HepG2 (cell line): ENCODE data around the gene PIWIL4. TPM values are rescaled to one million over a fixed set of nuclear protein-coding genes. Genes with fewer than 3 reads are reported as not detected.

Experiments used
- ATAC-seq: fragments of 200-7000 bp; cut with Tn5 transposase; 3 replicates; pipeline ENCODE4 v1.9.1; 2020; ENCODE audit warnings: mild to moderate bottlenecking, moderate library complexity
- BruUV-seq: library from RNA; stranded (reverse); fragments of 400-500 nt; replicated peaks from 2 replicates; lab custom pipeline; 2021; lab: Mats Ljungman, UMichigan
- CTCF ChIA-PET: fragments of 300-600 bp; formaldehyde crosslinking; extraction: SDS; loops from one replicate; lab custom pipeline; 2021; ENCODE audit warnings: low total read pairs, inconsistent platforms, low intra/inter-chr PET ratio; lab: Yijun Ruan, JAX
- POLR2A ChIA-PET: fragments of 350-600 bp; sonication (Branson Sonifier 250); formaldehyde crosslinking; loops from one replicate; lab custom pipeline; 2020; ENCODE audit warnings: antibody characterized with exemption, inconsistent platforms; lab: Yijun Ruan, JAX
- DNase-seq: peaks from one replicate; pipeline ENCODE4 v3.0.0-alpha.2; 2015; ENCODE audit warnings: low spot score
- FAIRE-seq: peaks from 3 replicates; lab custom pipeline; 2011; peaks lifted over from hg19 to GRCh38; lab: Jason Lieb, UNC
- H2AFZ ChIP-seq: one replicate; pipeline ENCODE4 v1.6.1; 2011; ENCODE audit warnings: low read length, inconsistent platforms
- H3K27ac ChIP-seq: fragments of 300-600 bp; 3 replicates; pipeline ENCODE4 v1.8.0; 2011; ENCODE audit warnings: mixed run types, mild to moderate bottlenecking, mixed read lengths, low read length, inconsistent platforms; ENCODE audit not compliant: insufficient read depth; ENCODE audit errors: extremely low read length
- H3K27me3 ChIP-seq, 2 experiments: fragments of 200-600 bp in 1 of 2; 2 replicates in 1 of 2; 3 replicates in 1 of 2; pipeline versions ENCODE4 v1.6.0 to v1.8.0; 2011; ENCODE audit warnings: low read length in 2 of 2, mild to moderate bottlenecking in 2 of 2, moderate library complexity in 2 of 2, inconsistent platforms in 1 of 2; ENCODE audit not compliant: insufficient read depth in 2 of 2, control insufficient read depth in 1 of 2
- H3K36me3 ChIP-seq, 2 experiments: fragments of 200-600 bp in 1 of 2; replicated peaks in 1 of 2; 2 replicates in 1 of 2; 3 replicates in 1 of 2; pipeline versions ENCODE4 v1.5.1 to v1.8.0; 2011; ENCODE audit warnings: low read length in 2 of 2, inconsistent platforms in 1 of 2; ENCODE audit not compliant: insufficient read depth in 2 of 2, control insufficient read depth in 1 of 2
- H3K4me1 ChIP-seq: 2 replicates; pipeline ENCODE4 v1.5.1; 2012; ENCODE audit warnings: low read length, inconsistent platforms; ENCODE audit not compliant: insufficient read depth
- H3K4me2 ChIP-seq: 2 replicates; pipeline ENCODE4 v1.6.0; 2011; ENCODE audit warnings: low read depth, low read length, inconsistent platforms
- H3K4me3 ChIP-seq, 3 experiments: fragments of 200-600 bp in 1 of 3; sonication (generic), shearing (Covaris generic) in 1 of 3; replicated peaks in 1 of 3; 2 replicates each; pipeline ENCODE4 v1.5.1; 2011 to 2016; ENCODE audit warnings: low read length in 3 of 3, inconsistent platforms in 2 of 3, low read depth in 2 of 3, mild to moderate bottlenecking in 2 of 3, control low read depth in 1 of 3, mixed read lengths in 1 of 3; ENCODE audit not compliant: insufficient read depth in 1 of 3
- H3K79me2 ChIP-seq: one replicate; pipeline ENCODE4 v1.6.1; 2011; ENCODE audit warnings: low read length, inconsistent platforms; ENCODE audit not compliant: insufficient read depth
- H3K9ac ChIP-seq: 2 replicates; pipeline ENCODE4 v1.6.0; 2011; ENCODE audit warnings: mild to moderate bottlenecking, low read depth, low read length, inconsistent platforms; ENCODE audit not compliant: insufficient read depth
- H3K9me3 ChIP-seq: 2 replicates; pipeline ENCODE4 v1.5.1; 2012; ENCODE audit warnings: mild to moderate bottlenecking, low read length
- H4K20me1 ChIP-seq: 2 replicates; pipeline ENCODE4 v1.6.0; 2011; ENCODE audit warnings: inconsistent platforms, mild to moderate bottlenecking, low read length, moderate library complexity; ENCODE audit not compliant: insufficient read depth
- AGO1 ChIP-seq: fragments of 200-400 bp; formaldehyde crosslinking; IDR thresholded peaks from 2 replicates; pipeline ENCODE4 v1.6.1; 2017; ENCODE audit warnings: mild to moderate bottlenecking, low read depth, low read length, moderate library complexity; ENCODE audit not compliant: poor library complexity, severe bottlenecking
- BHLHE40 ChIP-seq: IDR thresholded peaks from 2 replicates; pipeline ENCODE4 v1.6.1; 2011; ENCODE audit warnings: low read length, improper control_type of control experiment
- FOXK1 ChIP-seq: sonication (generic); formaldehyde crosslinking; IDR thresholded peaks from 2 replicates; pipeline ENCODE4 v1.4.0; 2020; ENCODE audit warnings: low read depth, missing genetic modification reagents, borderline replicate concordance
- FOXK2 ChIP-seq: fragments of 450-650 bp; IDR thresholded peaks from 2 replicates; pipeline ENCODE4 v1.6.1; 2016
- FOXM1 ChIP-seq: sonication (generic); formaldehyde crosslinking; IDR thresholded peaks from 2 replicates; pipeline ENCODE4 v1.5.0; 2020; ENCODE audit warnings: missing genetic modification reagents
- GTF3A ChIP-seq: sonication (generic); formaldehyde crosslinking; conservative IDR thresholded peaks from 2 replicates; pipeline ENCODE4 v1.4.0; 2020; ENCODE audit warnings: mild to moderate bottlenecking, missing genetic modification reagents
- MEIS1 ChIP-seq: sonication (generic); formaldehyde crosslinking; IDR thresholded peaks from 2 replicates; pipeline ENCODE4 v1.9.0; 2021; ENCODE audit warnings: mild to moderate bottlenecking, missing genetic modification reagents, moderate library complexity, borderline replicate concordance
- NFATC3 ChIP-seq: sonication (generic); formaldehyde crosslinking; IDR thresholded peaks from 2 replicates; pipeline ENCODE4 v1.5.1; 2020; ENCODE audit warnings: mild to moderate bottlenecking, missing genetic modification reagents
- PHF21A ChIP-seq: sonication (generic); formaldehyde crosslinking; IDR thresholded peaks from 2 replicates; pipeline ENCODE4 v1.5.0; 2020; ENCODE audit warnings: mild to moderate bottlenecking, missing genetic modification reagents
- TOE1 ChIP-seq: sonication (generic); formaldehyde crosslinking; IDR thresholded peaks from 2 replicates; pipeline ENCODE4 v1.4.0; 2020; ENCODE audit warnings: mild to moderate bottlenecking, missing genetic modification reagents
- ZMYM3 ChIP-seq: sonication (generic); formaldehyde crosslinking; IDR thresholded peaks from 2 replicates; pipeline ENCODE4 v1.5.1; 2020; ENCODE audit warnings: mild to moderate bottlenecking, missing genetic modification reagents
- ZNF260 ChIP-seq: sonication (generic); formaldehyde crosslinking; IDR thresholded peaks from 2 replicates; pipeline ENCODE4 v1.4.0; 2020; ENCODE audit warnings: missing genetic modification reagents, low read depth, mild to moderate bottlenecking, borderline replicate concordance
- ZNF572 ChIP-seq: sonication (generic); formaldehyde crosslinking; IDR thresholded peaks from 2 replicates; pipeline ENCODE4 v1.5.1; 2020; ENCODE audit warnings: mild to moderate bottlenecking, missing genetic modification reagents
- ZNF652 ChIP-seq: IDR thresholded peaks from 2 replicates; pipeline ENCODE4 v1.6.1; 2016; ENCODE audit warnings: low read depth, borderline replicate concordance
- ZSCAN25 ChIP-seq: sonication (generic); formaldehyde crosslinking; IDR thresholded peaks from 2 replicates; pipeline ENCODE4 v1.8.0; 2022; ENCODE audit warnings: mild to moderate bottlenecking, missing genetic modification reagents
- WGBS: methylation state at CpG from one replicate; pipeline ENCODE4 v1.1.6; 2017; ENCODE audit warnings: low lambda C conversion rate; 5-methylcytosine and 5-hydroxymethylcytosine counted together
- in situ Hi-C: cut with HindIII; loops from 2 replicates; pipeline ENCODE4 v1.10.0; 2017; ENCODE audit warnings: low pct_unique_long_range_greater_than_20kb; ENCODE audit not compliant: extremely low pct_ligation_motif_present
- intact Hi-C: fragments of 100-400 bp; cut with micrococcal nuclease; formaldehyde crosslinking; loops from one replicate; pipeline ENCODE4 v1.10.0; 2022; ENCODE audit not compliant: unreplicated experiment
- polyA plus RNA-seq, 8 experiments: library from polyadenylated mRNA; depleted of rRNA in 3 of 8; stranded (reverse) in 7 of 8; unstranded in 1 of 8; fragments of >200 nt; fragmentation: Illumina TruSeq in 4 of 8; extraction: Trizol in 4 of 8; gene quantifications; 2 replicates each; pipeline versions ENCODE4 v1.2.1 to v1.2.3, GENCODE V29; 2011 to 2016; ENCODE audit warnings: low read depth in 4 of 8, missing spikeins in 1 of 8, mixed read lengths in 1 of 8; ENCODE audit not compliant: insufficient read depth in 1 of 8
- total RNA-seq, 5 experiments: library from RNA; depleted of rRNA; stranded (reverse); fragments of >200 nt; fragmentation: Illumina TruSeq; extraction: Trizol; gene quantifications; 2 replicates each; pipeline ENCODE4 v1.2.3, GENCODE V29; 2016; ENCODE audit warnings: low read depth in 1 of 5
- TF ChIP-seq, protein P1 (sequence below): sonication (generic); formaldehyde crosslinking; IDR thresholded peaks from 2 replicates; pipeline ENCODE4 v1.5.0; 2020; ENCODE audit warnings: mild to moderate bottlenecking, missing genetic modification reagents, borderline replicate concordance
- TF ChIP-seq, protein P2 (sequence below): sonication (generic); formaldehyde crosslinking; IDR thresholded peaks from 2 replicates; pipeline ENCODE4 v1.4.0; 2020; ENCODE audit warnings: missing genetic modification reagents

The PIWIL4 gene
- total and polyA plus RNA-seq, 2 of the 13 experiments (the other 11 are each of a cell fraction or from before 2014, with no cell fraction given) = 0.08 TPM; not detected in 1

DNA sequence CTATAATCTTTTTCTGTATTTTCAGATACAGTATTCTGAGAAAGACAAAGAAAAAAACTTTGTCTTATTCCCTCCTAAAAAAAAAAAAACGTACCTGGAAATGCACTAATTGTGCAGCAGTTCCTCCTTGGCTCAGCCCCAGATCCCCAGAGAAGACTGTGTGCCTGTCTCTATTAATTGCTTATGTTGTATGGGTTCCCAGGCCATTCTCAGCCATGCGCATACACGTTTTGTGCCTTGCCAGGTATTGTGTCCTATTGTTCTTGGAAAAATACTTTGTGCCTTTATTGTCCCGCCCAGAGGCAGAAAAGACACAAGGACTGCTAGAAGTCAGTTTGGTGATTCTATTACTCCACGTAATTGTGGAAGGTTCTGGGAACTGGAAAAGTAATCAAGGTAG lies 91.2 kb downstream of the PIWIL4 start (continued):
- TF ChIP-seq, protein P1, sequence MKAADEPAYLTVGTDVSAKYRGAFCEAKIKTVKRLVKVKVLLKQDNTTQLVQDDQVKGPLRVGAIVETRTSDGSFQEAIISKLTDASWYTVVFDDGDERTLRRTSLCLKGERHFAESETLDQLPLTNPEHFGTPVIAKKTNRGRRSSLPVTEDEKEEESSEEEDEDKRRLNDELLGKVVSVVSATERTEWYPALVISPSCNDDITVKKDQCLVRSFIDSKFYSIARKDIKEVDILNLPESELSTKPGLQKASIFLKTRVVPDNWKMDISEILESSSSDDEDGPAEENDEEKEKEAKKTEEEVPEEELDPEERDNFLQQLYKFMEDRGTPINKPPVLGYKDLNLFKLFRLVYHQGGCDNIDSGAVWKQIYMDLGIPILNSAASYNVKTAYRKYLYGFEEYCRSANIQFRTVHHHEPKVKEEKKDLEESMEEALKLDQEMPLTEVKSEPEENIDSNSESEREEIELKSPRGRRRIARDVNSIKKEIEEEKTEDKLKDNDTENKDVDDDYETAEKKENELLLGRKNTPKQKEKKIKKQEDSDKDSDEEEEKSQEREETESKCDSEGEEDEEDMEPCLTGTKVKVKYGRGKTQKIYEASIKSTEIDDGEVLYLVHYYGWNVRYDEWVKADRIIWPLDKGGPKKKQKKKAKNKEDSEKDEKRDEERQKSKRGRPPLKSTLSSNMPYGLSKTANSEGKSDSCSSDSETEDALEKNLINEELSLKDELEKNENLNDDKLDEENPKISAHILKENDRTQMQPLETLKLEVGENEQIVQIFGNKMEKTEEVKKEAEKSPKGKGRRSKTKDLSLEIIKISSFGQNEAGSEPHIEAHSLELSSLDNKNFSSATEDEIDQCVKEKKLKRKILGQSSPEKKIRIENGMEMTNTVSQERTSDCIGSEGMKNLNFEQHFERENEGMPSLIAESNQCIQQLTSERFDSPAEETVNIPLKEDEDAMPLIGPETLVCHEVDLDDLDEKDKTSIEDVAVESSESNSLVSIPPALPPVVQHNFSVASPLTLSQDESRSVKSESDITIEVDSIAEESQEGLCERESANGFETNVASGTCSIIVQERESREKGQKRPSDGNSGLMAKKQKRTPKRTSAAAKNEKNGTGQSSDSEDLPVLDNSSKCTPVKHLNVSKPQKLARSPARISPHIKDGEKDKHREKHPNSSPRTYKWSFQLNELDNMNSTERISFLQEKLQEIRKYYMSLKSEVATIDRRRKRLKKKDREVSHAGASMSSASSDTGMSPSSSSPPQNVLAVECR (CRISPR knock-in tag) = no peak
- TF ChIP-seq FOXK2 (no peak), ZMYM3 (CRISPR knock-in tag) (no peak)

- FAIRE-seq = no peak
- H4K20me1 ChIP-seq = no peaks in the 10 kb centered on the region
- DNase-seq = no peak
- no peaks in the 10 kb centered on the region for H3K4me1 ChIP-seq
- in situ Hi-C loops = no loop called here
- H3K27ac ChIP-seq = no peak overlapping the region
- H3K27me3 ChIP-seq = peaks cover 0 to 10% of the 10 kb centered on the region in 2 experiments; a peak in 1 of 5 replicates
- H3K4me3 ChIP-seq = no peak overlapping the region
- no peak overlapping the region for H2AFZ ChIP-seq
- H3K79me2 ChIP-seq = no peaks in the 10 kb centered on the region
- H3K9me3 ChIP-seq = no peaks in the 10 kb centered on the region
- CTCF ChIA-PET = no interaction called here
- no peak overlapping the region for H3K9ac ChIP-seq
- no TSS peak for BruUV-seq
- 0% methylated on average over 3 of the region's 3 CpGs for WGBS
- H3K36me3 ChIP-seq = no peaks in the 10 kb centered on the region
- TF ChIP-seq GTF3A = no peak
- TF ChIP-seq FOXK1 (CRISPR knock-in tag) = no peak
- TF ChIP-seq ZSCAN25 (CRISPR knock-in tag) = no peak
- no peak for TF ChIP-seq TOE1 (CRISPR knock-in tag)
- TF ChIP-seq, protein P2, sequence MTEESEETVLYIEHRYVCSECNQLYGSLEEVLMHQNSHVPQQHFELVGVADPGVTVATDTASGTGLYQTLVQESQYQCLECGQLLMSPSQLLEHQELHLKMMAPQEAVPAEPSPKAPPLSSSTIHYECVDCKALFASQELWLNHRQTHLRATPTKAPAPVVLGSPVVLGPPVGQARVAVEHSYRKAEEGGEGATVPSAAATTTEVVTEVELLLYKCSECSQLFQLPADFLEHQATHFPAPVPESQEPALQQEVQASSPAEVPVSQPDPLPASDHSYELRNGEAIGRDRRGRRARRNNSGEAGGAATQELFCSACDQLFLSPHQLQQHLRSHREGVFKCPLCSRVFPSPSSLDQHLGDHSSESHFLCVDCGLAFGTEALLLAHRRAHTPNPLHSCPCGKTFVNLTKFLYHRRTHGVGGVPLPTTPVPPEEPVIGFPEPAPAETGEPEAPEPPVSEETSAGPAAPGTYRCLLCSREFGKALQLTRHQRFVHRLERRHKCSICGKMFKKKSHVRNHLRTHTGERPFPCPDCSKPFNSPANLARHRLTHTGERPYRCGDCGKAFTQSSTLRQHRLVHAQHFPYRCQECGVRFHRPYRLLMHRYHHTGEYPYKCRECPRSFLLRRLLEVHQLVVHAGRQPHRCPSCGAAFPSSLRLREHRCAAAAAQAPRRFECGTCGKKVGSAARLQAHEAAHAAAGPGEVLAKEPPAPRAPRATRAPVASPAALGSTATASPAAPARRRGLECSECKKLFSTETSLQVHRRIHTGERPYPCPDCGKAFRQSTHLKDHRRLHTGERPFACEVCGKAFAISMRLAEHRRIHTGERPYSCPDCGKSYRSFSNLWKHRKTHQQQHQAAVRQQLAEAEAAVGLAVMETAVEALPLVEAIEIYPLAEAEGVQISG (CRISPR knock-in tag) = no peak
- TF ChIP-seq ZNF572 (CRISPR knock-in tag) = no peak
- no peak for TF ChIP-seq ZNF260
- TF ChIP-seq BHLHE40 = no peak
- TF ChIP-seq ZNF652 (CRISPR knock-in tag) = no peak
- TF ChIP-seq NFATC3 (CRISPR knock-in tag) = no peak
- no peak for TF ChIP-seq PHF21A (CRISPR knock-in tag)
- TF ChIP-seq AGO1 = no peak
- no peak for TF ChIP-seq FOXM1 (CRISPR knock-in tag)
- TF ChIP-seq MEIS1 (CRISPR knock-in tag) = no peak
- TF ChIP-seq, all 625 proteins: peak for 0
- no peak for ATAC-seq
- H3K4me2 ChIP-seq = no peak overlapping the region
- intact Hi-C loops = no loop called here
- POLR2A ChIA-PET = no interaction called here
Observed at GRCh38 chr11:94658888-94659287, 91.7 kb downstream of the PIWIL4 start.
